SH-SY5Y (cell line): ENCODE data around the gene MAG.

Experiments used
- GATA2 ChIP-seq: IDR thresholded peaks from 2 replicates; pipeline ENCODE4 v1.6.1; 2011; ENCODE audit warnings: mild to moderate bottlenecking, low read depth, low read length
- GATA3 ChIP-seq: IDR thresholded peaks from 2 replicates; pipeline ENCODE4 v1.6.1; 2011; ENCODE audit warnings: low read depth, mild to moderate bottlenecking, low read length, moderate library complexity

DNA sequence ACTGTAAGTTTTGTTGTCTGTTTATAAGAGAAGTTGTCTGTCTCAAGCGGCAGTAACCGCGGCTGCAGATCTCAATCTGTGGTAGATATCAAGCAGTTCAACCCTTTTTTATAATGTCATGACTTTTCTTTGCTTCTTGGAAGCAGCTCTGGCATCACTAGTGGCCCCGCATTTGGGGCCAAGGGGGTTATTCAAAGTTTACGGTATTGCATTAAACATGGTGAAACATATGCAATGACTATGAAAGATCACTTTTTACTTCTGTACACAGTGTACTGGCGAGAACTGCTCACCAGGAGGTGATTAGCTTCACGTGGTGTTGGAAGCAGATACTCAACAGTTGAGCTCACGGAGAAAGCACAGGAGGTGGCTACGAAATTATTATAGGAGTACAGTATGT, 61.7 kb downstream of the MAG start:
- TF ChIP-seq GATA3: no peak
- no peak for TF ChIP-seq GATA2
